Right kidney (tissue), 1 donor: Measurements from ENCODE around the gene SVOPL.
A peak's percentile ranks its signal among the peaks of the same experiment; 100 is the strongest.

Source experiments
- DNase-seq: peaks from one replicate; pipeline ENCODE4 v3.0.0-alpha.2; 2016

The SVOPL gene

DNA sequence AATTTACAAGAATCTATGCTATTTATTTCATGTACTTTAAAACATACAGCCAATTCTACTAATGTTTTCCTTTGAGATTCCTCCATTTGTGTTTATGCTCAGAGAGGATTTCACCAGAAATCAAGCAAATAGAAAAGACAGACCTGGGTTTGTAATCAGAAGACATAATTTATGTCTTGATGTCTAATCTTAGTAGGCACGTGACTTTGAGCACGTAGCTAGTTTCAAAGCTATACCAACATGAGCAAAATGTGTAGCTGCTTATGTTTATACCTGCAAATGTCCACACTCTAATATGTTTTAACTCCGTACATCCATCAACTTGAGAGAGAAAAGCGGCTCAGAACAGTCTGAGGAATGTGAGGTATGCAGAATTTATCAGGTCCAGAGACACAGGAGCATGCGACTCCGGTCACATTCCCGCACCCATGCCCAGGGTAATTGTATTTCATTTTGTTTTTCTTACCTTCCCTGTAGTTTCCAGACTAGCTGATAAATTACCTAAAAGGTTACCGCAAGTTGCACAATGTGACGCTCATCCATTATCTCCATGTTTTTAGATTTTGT, 40.0 kb downstream of the SVOPL start:
- DNase-seq: peak; percentile 12

DNA sequence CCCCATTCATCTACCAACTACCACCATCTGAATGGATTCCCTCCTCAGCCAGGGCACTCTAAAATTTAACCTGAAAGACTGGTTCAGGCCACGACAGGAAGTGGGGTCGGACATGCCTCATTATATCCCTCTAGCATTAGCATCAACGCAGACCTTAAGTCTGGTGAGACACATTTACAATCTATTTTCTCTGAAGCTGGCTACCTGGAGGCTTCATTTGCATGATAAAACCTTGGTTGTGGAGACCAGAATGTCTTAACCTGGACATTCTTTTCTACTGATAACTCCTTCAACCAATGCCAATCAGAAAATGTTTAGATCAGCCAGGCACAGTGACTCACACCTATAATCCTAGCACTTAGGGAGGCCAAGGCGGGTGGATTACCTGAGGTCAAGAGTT, 42.3 kb downstream of the SVOPL start:
- DNase-seq: no peak

DNA sequence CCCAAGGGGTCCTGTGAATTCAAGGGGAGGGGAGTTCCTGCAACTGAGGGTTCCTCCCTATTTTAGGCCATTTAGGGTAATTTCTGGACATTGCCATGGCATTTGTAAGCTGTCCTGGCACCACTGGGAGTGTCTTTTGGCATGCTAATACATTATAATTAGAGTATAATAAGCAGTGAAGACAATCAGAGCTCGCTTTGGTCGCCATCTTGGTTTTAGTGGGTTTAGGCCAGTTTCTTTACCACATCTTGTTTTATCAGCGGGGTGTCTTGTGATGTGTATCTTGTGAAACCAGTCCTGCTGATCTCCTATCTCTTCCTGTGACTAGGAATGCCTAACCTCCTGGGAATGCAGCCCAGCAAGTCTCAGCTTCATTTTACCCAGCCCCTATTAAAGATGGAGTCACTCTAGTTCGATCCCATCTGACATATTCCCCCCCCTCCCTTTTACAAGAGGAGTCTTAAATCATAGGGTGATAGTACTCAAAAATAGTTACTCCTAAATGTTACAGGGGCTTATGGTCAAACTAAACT, 43.2 kb downstream of the SVOPL start:
- DNase-seq: no peak

DNA sequence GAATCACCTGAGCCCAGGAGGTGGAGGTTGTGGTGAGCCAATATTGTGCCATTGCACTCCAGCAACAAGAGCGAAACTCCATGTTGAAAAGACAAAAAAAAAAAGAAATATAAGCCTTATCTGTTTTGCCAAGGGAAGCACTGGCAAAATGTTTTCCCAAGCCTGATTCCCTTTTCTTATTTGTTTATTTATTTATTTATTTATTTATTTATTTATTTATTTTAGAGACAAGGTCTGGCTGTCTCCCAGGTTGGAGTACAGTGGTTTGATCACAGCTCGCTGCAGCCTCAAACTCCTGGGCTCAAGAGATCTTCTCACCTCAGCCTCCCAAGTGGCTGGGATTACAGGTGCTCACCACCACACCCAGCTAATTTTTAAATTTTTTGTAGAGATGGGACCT, 44.2 kb downstream of the SVOPL start:
- DNase-seq: no peak

DNA sequence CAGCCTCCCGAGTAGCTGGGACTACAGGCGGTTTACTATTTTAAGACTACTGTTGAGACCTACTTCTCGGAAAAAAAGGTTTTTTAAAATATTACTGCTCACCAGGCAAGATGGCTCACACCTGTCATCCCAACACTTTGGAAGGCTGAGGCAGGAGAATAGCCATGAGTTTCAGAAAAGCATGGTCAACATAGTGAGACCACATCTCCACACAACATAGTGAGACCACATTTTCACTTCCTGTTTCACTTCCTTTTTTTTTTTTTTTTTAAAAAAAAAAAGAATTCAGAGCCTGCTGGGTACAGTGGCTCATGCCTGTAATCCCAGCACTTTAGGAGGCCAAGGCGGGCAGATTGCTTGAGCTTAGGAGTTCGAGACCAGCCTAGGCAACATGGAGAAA, 46.5 kb downstream of the SVOPL start:
- no peak for DNase-seq

DNA sequence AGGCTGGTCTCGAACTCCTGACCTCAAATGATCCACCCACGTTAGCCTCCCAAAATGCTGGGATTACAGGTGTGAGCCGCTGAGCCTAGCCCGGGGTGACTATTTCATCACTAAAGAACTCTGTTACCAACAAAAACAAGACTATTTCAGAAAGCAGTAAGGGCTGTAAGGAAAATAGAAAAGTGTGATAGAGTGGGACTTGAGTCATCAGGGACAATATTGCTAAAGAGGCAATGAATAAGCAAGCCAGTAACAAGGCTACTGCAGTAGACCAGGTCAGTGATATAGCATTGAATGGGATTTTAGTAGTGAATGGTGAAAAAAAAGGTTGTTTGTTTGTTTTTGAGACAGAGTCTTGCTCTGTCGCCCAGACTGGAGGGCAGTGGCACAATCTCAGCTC, 51.7 kb downstream of the SVOPL start:
- no peak for DNase-seq

DNA sequence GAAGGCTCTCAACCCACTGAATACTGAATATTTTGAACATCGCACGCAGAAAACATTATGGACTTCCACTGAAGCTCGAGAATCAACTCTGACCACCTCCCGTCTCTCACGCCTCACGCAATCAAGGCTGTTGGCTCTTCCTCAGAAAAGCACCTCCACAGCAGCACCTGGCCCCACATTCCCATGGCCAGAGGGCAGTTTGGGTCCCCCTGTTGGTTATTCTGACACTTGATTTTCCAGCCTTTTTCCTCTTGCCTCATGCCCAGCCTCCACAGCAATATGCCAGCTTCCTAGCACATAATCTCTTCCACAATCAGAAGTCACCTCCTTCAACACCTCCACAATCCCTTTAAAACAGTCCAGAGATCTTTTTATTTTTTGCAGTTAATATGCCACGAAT, 55.9 kb downstream of the SVOPL start:
- no peak for DNase-seq

DNA sequence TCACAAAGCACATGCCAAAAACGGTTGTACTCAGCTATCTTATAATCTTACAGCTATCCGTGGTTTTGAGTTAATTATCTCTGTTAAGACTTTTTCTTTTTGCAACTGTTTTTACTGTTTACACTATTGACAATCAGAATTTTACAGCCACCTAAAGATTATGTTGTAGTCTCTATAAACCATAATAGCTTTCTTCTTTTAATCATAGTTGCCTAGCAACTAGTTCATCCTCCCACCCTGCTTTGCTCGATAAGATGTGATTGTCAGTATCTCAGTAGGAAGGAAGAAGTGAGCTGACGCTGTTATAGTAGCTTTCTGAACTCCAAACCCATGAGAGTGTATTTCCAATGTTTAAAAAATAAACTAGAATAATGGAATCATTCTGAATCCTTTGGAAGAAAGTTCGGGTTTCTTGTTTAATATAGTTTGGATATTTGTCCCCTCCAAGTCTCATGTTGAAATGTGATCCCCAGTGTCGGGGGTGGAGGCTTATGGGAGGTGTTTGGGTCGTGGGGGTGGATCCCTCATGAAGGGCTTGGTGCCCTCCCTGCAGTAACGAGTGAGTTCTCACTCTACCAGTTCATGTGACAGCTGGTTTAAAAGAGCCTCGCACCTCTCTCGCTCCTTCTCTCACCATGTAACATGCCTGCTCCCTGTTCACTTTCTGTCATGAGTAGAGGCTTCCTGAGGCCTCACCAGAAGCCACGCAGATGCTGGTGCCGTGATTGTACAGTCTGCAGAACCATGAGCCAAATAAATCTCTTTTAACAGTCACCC, 68.1 kb downstream of the SVOPL start:
- no peak for DNase-seq

DNA sequence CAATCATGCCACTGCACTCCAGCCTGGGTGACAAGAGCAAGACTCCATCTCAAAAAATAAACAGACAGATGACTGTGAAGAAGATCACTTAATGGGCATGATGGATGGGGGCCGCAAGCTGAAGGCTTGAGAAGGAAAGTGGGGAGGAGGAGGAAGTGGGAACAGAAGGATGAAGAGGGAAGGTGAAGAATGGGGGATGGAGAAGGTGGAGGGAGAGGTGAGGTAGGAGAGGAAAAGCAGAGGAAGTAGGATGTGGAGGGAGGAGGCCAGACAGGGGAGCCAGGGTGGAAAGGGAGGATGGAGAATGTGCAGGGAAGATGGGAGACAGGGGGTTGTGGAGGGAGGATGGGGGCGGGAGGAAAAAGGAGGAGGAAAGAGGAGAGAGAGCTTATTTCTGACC, 68.8 kb downstream of the SVOPL start:
- no peak for DNase-seq

DNA sequence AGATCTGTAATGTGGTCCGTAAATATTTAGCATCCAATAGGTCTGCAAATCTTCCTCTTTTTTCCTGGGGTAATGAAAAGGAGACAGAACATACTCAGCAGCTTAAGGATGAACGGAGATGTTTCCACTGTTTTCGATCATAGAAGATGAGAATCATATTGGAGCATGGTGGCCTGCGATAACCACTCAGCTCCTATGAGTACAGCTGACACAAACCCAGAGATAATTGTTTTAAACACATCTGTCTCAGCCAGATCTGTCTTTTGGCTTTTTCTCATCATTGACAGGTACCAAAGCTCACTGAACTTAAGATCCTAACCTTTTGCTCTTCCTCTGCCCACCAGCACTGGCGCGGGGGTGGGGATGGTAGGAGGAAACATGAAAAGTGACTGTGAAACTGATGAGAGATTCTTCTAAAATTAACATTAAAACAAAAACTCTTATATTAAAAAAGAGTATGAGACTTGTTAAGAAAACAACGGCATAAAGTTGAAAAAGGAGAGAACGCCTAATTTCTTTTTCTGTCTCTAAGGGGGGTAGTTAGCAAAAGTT, 71.0 kb downstream of the SVOPL start:
- DNase-seq: no peak

DNA sequence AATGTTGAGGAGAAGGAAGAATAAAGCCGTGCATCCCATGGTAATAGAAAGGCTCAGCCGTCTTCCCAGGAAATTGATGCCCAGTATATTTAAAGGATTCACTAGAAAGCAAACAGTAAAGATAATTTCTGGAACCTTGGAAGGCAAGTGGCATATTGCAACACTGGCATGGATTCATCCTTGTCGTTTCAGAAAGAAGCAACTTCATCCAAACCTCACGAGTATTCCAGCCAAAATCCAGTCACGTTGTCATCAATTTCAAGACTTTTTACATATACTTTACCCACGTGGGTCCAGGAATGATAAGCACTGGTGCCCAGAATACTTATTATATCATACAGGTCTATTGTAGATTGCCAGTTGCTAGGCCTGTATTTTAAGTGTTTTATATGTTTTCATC, 73.8 kb downstream of the SVOPL start:
- no peak for DNase-seq

DNA sequence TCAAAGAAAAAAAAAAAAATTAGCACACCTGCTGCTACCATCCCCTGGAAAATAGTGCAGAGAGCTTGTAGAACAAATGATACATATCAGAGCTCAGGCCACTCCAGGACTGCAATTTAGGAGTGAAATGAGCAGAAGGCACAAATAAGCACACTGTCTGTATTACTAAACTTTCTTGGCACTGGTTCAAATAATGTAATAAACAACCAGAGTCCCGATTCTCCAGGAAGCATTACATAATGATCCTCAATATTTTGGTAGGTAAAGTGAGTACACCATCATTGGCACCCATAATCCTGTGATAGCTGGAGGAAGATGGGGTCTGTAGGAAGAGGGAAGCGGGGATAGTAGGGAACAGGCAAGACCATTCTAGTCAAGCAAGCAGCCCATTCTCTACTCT, 74.3 kb downstream of the SVOPL start:
- no peak for DNase-seq

DNA sequence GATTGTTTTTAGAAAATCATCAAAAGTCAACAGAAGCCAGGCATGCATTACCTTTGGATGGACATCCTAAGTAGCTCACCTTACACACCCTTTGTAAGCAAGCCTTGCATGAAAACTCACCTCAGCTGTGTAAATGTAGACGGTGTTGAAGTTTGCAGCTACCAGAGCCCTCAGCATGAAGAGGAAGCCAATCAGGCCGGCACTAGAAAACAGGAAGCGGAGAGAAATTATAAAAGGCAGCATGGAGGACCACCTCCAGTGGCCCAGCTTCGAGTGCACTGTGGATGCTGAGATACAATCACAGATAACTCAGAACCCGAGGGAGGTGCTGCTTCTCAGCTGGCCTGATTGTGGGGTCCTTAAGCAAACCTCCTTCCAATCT, 75.3 kb downstream of the SVOPL start:
- peak; percentile 11 for DNase-seq

DNA sequence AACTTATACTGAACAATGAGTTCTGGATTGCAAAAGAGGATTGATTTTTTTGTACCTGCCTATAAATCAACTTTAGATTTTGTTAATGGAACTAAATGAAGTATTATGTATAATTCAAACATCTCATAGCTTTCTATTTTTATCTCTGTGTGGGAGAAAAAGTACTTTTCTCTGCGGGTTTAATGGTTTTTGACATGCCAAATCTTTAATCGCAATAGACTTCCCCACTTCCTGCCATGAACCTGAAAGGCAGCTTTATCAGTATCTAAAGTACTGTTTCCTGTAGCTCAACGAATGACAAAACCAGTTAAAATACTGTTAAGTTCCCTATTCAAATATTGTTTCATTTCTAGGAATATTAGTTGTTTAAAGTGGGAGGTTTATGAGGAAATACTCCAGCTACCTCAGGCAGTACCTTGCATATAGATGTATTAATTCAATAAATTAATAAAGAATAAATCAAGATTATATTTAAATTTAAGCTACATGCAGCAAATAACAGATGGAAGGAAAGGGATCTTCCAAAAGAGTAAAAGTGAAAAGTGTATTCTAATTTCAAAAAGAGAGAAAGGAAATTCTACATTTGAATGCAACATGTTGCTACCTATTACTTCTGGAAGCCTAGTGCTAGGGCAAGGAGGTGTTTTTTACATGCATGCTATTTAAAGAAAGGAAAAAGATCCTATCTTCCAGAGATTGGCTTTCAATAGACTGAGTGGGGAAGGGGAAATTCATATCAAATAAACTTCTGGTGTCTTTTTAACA, 75.9 kb downstream of the SVOPL start:
- no peak for DNase-seq

DNA sequence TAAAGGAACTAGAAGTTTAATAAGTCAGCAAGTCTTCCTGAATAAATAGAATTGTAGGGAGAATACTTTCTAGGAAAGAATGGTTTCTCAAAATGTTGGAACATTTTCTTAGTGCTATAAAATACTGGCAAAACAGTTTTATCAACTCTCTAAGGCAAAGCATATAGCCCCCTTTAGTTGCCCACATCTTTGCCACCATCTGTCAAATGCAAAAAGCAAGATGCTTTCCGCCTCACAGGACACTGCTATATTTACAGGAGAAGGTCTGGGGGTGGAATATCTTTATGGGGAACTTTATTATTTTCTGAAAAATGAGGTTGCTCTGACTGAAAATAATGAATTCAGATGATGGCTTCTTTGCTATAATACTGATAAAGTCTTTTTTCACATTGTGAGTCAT, 78.3 kb downstream of the SVOPL start:
- no peak for DNase-seq

DNA sequence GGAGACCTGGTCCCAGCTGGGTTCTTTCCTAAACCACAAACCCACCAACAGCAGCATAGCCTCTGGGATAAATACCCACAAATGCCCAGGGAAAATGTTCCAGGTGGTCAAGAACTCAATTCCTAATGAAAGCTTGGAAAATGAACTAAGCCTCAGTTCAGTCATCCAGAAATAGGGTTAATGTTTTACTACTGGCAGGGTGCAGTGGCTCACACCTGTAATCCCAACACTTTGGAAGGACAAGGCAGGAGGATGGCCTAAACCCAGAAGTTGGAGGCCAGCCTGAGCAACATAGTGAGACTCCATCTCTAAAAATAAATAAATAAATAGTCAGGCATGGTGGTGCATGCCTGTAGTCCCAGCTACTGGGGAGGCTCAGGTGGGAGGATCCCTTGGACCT, 82.2 kb downstream of the SVOPL start:
- no peak for DNase-seq

DNA sequence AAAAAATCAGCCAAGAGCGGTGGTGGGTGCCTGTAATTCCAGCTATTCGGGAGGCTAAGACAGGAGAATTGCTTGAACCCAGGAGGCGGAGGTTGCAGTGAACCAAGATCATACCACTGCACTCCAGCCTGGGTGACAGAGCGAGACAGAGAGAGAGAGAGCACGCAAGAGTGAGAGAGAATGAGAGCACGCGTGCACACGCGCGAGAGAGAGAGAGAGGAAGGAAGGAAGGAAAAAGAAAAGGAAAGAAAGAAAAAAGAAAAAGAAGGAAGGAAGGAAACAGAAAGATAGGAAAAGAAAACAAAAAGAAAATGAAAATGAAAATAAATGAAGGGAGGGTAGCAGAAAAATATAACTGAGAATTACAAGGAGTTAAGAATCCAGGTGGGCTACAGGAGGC, 82.7 kb downstream of the SVOPL start:
- no peak for DNase-seq

DNA sequence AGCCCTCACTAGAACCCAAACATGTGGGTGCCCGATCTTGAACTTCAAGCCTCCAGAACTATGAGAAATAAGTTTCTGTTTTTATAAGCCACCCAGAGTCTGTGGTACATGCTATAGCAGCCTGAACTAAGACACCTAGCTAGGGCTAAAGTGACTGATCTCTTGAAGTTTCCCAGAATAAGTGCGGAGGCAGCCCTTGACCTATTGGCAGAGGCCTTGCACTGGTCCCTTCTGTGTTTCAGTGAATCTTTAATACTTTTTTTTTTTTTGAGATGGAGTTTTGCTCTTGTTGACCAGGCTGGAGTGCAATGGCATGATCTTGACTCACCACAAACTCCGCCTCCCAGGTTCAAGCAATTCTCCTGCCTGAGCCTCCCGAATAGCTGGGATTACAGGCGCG, 85.1 kb downstream of the SVOPL start:
- no peak for DNase-seq

DNA sequence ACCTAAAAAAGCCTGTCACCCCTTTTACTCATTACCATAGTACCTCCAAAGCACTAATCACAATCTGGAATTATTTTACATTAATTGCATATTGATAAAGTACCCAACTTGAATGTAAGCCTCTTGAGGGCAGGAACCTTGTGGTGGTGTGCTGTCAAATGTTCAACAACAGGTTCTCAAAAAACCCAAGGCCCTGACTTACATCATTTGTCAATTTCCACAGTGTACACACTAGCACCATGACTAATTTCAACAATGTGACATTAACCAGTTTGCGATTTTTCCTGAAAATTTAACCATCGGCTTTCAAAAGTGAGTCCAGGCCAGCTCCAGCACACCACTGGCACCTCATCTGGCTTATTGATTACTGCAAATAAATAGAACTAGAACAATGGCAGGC, 87.5 kb downstream of the SVOPL start:
- DNase-seq: no peak

DNA sequence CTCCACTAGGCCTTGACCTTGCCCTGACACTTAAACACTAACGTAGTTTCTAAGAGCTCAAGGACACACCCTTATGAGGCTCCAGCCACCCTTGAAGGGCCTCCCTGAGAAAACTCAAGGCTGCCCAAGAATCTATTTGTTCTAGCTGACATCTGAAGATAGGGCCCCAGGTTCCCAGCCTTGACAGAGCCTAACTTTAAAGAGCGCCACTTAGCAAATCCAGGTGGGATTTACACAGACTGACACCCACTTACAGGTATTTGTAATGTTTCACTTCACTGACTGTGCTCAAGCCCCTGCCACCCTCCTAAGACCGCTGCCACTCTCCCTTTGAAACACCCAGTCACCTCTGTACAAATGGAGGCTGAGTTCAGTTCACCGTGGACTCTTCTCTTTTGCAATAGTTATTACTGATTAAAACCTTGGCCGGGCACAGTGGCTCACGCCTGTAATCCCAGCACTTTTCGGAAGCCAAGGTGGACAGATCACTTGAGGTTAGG, 90.4 kb downstream of the SVOPL start:
- DNase-seq: no peak

DNA sequence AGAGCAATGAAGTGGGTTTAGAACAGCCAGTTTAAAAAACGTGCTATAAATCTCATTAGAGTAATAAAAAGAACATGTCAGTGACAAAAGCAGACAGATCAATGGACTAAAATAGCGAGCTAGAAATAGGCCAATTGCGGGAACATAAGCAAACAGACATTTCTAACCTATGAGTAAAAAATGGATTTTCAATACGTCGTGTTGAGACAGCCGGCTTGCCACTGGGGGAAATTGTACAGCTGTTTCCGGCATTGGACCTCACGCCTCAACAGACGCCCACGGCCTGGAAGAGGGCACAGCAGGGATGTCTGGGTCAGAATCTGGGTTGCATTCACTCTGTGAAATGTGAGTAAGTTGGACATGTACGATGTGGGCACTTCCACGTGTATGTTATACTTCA, 92.9 kb downstream of the SVOPL start:
- no peak for DNase-seq

DNA sequence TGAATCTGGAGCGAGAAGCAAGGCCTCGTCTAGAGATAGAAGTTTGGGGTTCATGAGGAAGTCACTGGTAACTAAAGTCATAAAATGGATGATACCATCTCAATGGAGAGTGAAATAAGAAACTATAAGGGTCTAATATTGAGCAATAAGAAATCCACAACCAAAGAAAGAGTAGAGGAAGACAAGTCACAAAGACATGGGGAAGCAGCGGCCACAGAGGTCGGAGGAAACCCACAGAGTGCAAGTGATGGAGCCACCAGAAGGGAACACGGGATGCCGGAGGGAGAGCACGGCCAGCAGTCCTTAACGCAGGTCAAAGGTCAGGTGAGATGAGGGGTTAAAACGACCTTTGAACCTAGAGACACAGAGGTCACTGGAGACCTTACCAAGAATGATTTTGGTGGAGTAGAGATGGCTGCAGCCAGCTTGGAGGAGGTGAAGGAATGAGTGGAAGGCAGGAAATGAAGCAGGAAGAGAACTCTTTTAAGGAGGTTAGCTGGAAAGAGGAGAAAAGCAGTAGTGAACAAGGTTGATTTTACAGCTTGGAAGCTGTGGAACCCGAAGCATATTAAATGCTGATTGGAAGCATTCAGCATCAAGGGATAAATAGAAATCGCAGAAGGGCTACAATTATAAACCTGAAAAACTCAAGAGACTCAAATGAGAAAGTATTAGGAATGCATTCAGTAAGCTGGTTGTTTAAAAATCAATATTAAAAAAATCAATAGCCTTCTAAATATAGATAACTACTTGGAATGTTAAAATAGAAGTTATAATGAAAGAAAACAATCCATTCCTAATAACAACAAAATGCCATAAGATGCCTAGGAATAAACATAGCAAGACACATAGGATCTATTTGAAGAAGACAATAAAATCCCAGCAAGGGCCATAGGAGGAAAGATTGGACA, 93.7 kb downstream of the SVOPL start:
- no peak for DNase-seq
